ENCODE data around the gene IL1R2.

The IL1R2 gene

GRCh38 chr2:102074152-102074783 is 82.5 kb downstream of the IL1R2 start:
- no peak overlapping the region for H2AK5ac ChIP-seq (ENCODE audit: low read depth, low read length)

DNA sequence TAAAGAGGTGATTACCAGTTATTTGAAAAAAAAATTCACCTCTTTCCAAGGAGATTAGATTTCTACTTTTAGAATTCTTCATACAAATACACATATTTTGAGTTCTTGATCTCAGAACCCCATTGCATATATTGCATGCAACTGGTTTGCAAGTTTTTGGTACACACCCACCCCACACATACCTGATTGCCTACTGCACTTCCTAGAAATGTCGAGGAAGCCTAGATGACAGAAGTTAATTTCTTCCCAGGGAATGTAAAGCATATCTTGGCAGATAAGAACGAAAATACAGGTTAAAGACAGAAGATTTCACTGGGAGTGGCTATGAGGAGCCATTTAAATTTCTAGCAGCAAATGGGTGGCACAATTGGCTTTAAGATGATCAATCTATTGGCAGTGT is 83.7 kb downstream of the IL1R2 start:
- no peak overlapping the region for H2BK120ac ChIP-seq (ENCODE audit: low read depth, low read length)
- no peaks in the 10 kb centered on the region for H3K4me1 ChIP-seq (ENCODE audit: control insufficient read depth in 2 of 2, insufficient read depth in 1 of 2, low read depth in 1 of 2, low read length in 2 of 2)
- no peak overlapping the region for H3K23ac ChIP-seq (ENCODE audit: low read depth, low read length, poor library complexity)
- H2BK15ac ChIP-seq (ENCODE audit: low read length): no peak overlapping the region
- no peak overlapping the region for H3K9ac ChIP-seq (ENCODE audit: low read depth, low read length, poor library complexity)
- H2AK5ac ChIP-seq (ENCODE audit: low read depth, low read length): no peak overlapping the region
- H3K27me3 ChIP-seq (ENCODE audit: control insufficient read depth in 3 of 3, insufficient read depth in 3 of 3, low read depth in 1 of 3, low read length in 3 of 3): no peaks in the 10 kb centered on the region
- no peak for DNase-seq (ENCODE audit: low spot score)
- H4K91ac ChIP-seq (ENCODE audit: low read depth, low read length, poor library complexity): no peak overlapping the region
- no peaks in the 10 kb centered on the region for H3K79me1 ChIP-seq (ENCODE audit: low read depth, low read length)
- no peak overlapping the region for H3K4me3 ChIP-seq (ENCODE audit: low read length in 2 of 2)
- H3K36me3 ChIP-seq (replicated peaks in 1 of 2; ENCODE audit: control insufficient read depth in 2 of 2, insufficient read depth in 2 of 2, low read length in 2 of 2): no peaks in the 10 kb centered on the region
- no CpG with 5 or more reads among the region's 2 CpGs for WGBS, 2 donors (ENCODE audit: extremely low coverage in 2 of 2, insufficient read length in 2 of 2, insufficient replicate concordance in 1 of 2)
- H3K18ac ChIP-seq (ENCODE audit: low read length): no peak overlapping the region
- H4K8ac ChIP-seq (ENCODE audit: low read depth, low read length): no peak overlapping the region
- no peaks in the 10 kb centered on the region for H3K9me3 ChIP-seq (replicated peaks in 1 of 2; ENCODE audit: control insufficient read depth in 2 of 2, insufficient read depth in 1 of 2, low read depth in 1 of 2, low read length in 2 of 2)
- no peak overlapping the region for H2BK5ac ChIP-seq (ENCODE audit: low read length)
- H2BK12ac ChIP-seq (ENCODE audit: low read length): no peak overlapping the region
- no peak overlapping the region for H2AFZ ChIP-seq (ENCODE audit: low read length)
- H3K14ac ChIP-seq (ENCODE audit: low read length): no peak overlapping the region
- no peak overlapping the region for H3K27ac ChIP-seq (replicated peaks; ENCODE audit: low read length)
- H3K4me2 ChIP-seq (ENCODE audit: insufficient read depth, low read length, poor library complexity, severe bottlenecking): no peak overlapping the region
- no peak overlapping the region for H3K4ac ChIP-seq (ENCODE audit: low read length)

More at GRCh38 chr2:102074152-102074783, 82.5 kb downstream of the IL1R2 start:
- H3K79me1 ChIP-seq (ENCODE audit: low read depth, low read length): no peaks in the 10 kb centered on the region
- H3K23ac ChIP-seq (ENCODE audit: low read depth, low read length, poor library complexity): no peak overlapping the region
- H3K4me1 ChIP-seq (ENCODE audit: control insufficient read depth in 2 of 2, insufficient read depth in 1 of 2, low read depth in 1 of 2, low read length in 2 of 2): no peaks in the 10 kb centered on the region
- no peak overlapping the region for H2BK5ac ChIP-seq (ENCODE audit: low read length)
- no peak overlapping the region for H3K4ac ChIP-seq (ENCODE audit: low read length)
- H4K91ac ChIP-seq (ENCODE audit: low read depth, low read length, poor library complexity): no peak overlapping the region
- no peak overlapping the region for H3K18ac ChIP-seq (ENCODE audit: low read length)
- no peak overlapping the region for H3K14ac ChIP-seq (ENCODE audit: low read length)
- H3K4me3 ChIP-seq (ENCODE audit: low read length in 2 of 2): no peak overlapping the region
- H2BK15ac ChIP-seq (ENCODE audit: low read length): no peak overlapping the region
- H4K8ac ChIP-seq (ENCODE audit: low read depth, low read length): no peak overlapping the region
- DNase-seq (ENCODE audit: low spot score): no peak
- H2BK12ac ChIP-seq (ENCODE audit: low read length): no peak overlapping the region
- H3K36me3 ChIP-seq (replicated peaks in 1 of 2; ENCODE audit: control insufficient read depth in 2 of 2, insufficient read depth in 2 of 2, low read length in 2 of 2): no peaks in the 10 kb centered on the region
- no peaks in the 10 kb centered on the region for H3K27me3 ChIP-seq (ENCODE audit: control insufficient read depth in 3 of 3, insufficient read depth in 3 of 3, low read depth in 1 of 3, low read length in 3 of 3)
- no peak overlapping the region for H3K9ac ChIP-seq (ENCODE audit: low read depth, low read length, poor library complexity)
- H3K27ac ChIP-seq (replicated peaks; ENCODE audit: low read length): no peak overlapping the region
- H3K4me2 ChIP-seq (ENCODE audit: insufficient read depth, low read length, poor library complexity, severe bottlenecking): no peak overlapping the region
- no peaks in the 10 kb centered on the region for H3K9me3 ChIP-seq (replicated peaks in 1 of 2; ENCODE audit: control insufficient read depth in 2 of 2, insufficient read depth in 1 of 2, low read depth in 1 of 2, low read length in 2 of 2)
- no peak overlapping the region for H2BK120ac ChIP-seq (ENCODE audit: low read depth, low read length)
- no peak overlapping the region for H2AFZ ChIP-seq (ENCODE audit: low read length)
- no CpG with 5 or more reads among the region's 6 CpGs for WGBS, 2 donors (ENCODE audit: extremely low coverage in 2 of 2, insufficient read length in 2 of 2, insufficient replicate concordance in 1 of 2)

GRCh38 chr2:102076512-102076911 is 84.8 kb downstream of the IL1R2 start:
- DNase-seq (ENCODE audit: low spot score): no peak
- no peak overlapping the region for H3K9ac ChIP-seq (ENCODE audit: low read depth, low read length, poor library complexity)
- H3K14ac ChIP-seq (ENCODE audit: low read length): no peak overlapping the region
- no peak overlapping the region for H2BK120ac ChIP-seq (ENCODE audit: low read depth, low read length)
- no peak overlapping the region for H2BK12ac ChIP-seq (ENCODE audit: low read length)
- no peak overlapping the region for H4K91ac ChIP-seq (ENCODE audit: low read depth, low read length, poor library complexity)
- H3K36me3 ChIP-seq (replicated peaks in 1 of 2; ENCODE audit: control insufficient read depth in 2 of 2, insufficient read depth in 2 of 2, low read length in 2 of 2): no peaks in the 10 kb centered on the region
- no peak overlapping the region for H2BK5ac ChIP-seq (ENCODE audit: low read length)
- H3K23ac ChIP-seq (ENCODE audit: low read depth, low read length, poor library complexity): no peak overlapping the region
- H3K4me1 ChIP-seq (ENCODE audit: control insufficient read depth in 2 of 2, insufficient read depth in 1 of 2, low read depth in 1 of 2, low read length in 2 of 2): no peaks in the 10 kb centered on the region
- H2BK15ac ChIP-seq (ENCODE audit: low read length): no peak overlapping the region
- no peaks in the 10 kb centered on the region for H3K79me1 ChIP-seq (ENCODE audit: low read depth, low read length)
- no peak overlapping the region for H2AFZ ChIP-seq (ENCODE audit: low read length)
- H3K4me2 ChIP-seq (ENCODE audit: insufficient read depth, low read length, poor library complexity, severe bottlenecking): no peak overlapping the region
- H4K8ac ChIP-seq (ENCODE audit: low read depth, low read length): no peak overlapping the region
- no peaks in the 10 kb centered on the region for H3K9me3 ChIP-seq (replicated peaks in 1 of 2; ENCODE audit: control insufficient read depth in 2 of 2, insufficient read depth in 1 of 2, low read depth in 1 of 2, low read length in 2 of 2)
- no peak overlapping the region for H3K27ac ChIP-seq (replicated peaks; ENCODE audit: low read length)
- H3K18ac ChIP-seq (ENCODE audit: low read length): no peak overlapping the region
- H3K27me3 ChIP-seq (ENCODE audit: control insufficient read depth in 3 of 3, insufficient read depth in 3 of 3, low read depth in 1 of 3, low read length in 3 of 3): no peaks in the 10 kb centered on the region
- no peak overlapping the region for H3K4ac ChIP-seq (ENCODE audit: low read length)
- no peak overlapping the region for H2AK5ac ChIP-seq (ENCODE audit: low read depth, low read length)
- no peak overlapping the region for H3K4me3 ChIP-seq (ENCODE audit: low read length in 2 of 2)
